Uterus (tissue), 2 donors: Measurements from ENCODE around the gene GAS2L2.

Experiments used
- CTCF ChIP-seq, 4 experiments: fragments of 200-600 bp in 2 of 4; fragments of 450-650 bp in 2 of 4; sonication (generic) in 2 of 4; IDR thresholded peaks; one replicate each; pipeline ENCODE4 v1.5.1; 2016 to 2019; ENCODE audit warnings: antibody characterized with exemption in 4 of 4, mild to moderate bottlenecking in 2 of 4, moderate library complexity in 1 of 4
- POLR2A ChIP-seq, 2 donors: fragments of 450-650 bp; IDR thresholded peaks; one replicate each; pipeline ENCODE4 v1.6.1; 2016; ENCODE audit warnings: antibody characterized with exemption in 2 of 2, mild to moderate bottlenecking in 1 of 2, moderate library complexity in 1 of 2

- TF ChIP-seq CTCF (IDR thresholded peaks at IDR 0.05) (no peak), POLR2A (IDR thresholded peaks at IDR 0.05) (no peak)
Observed at GRCh38 chr17:35778641-35779196, 25.7 kb upstream of the GAS2L2 start.
